ENCODE data around the gene APBA2. TPM values are rescaled to one million over a fixed set of nuclear protein-coding genes. Genes with fewer than 3 reads are reported as not detected.

APBA2 gene
- total and polyA plus RNA-seq, 2 of the 13 experiments (the other 11 are each of a cell fraction or from before 2014, with no cell fraction given) = 0.62 to 2.3 TPM

- no peaks in the 10 kb centered on the region for H3K27me3 ChIP-seq (ENCODE audit: control insufficient read depth in 1 of 2, insufficient read depth in 2 of 2, low read length in 2 of 2)
- no peaks in the 10 kb centered on the region for H3K9me3 ChIP-seq (ENCODE audit: low read length)
- BruUV-seq (replicated peaks) = no TSS peak
- H2AFZ ChIP-seq (ENCODE audit: low read length) = no peak overlapping the region
- FAIRE-seq (no peak), ATAC-seq (no peak), DNase-seq (ENCODE audit: low spot score) (no peak)
- TF ChIP-seq KAT2B (IDR thresholded peaks at IDR 0.05; ENCODE audit: borderline replicate concordance, low read depth, low read length) (no peak), ZNF576 (CRISPR knock-in tag; IDR thresholded peaks at IDR 0.05) (no peak), ZNF207 (IDR thresholded peaks at IDR 0.05; ENCODE audit: borderline replicate concordance) (no peak)
- H3K4me3 ChIP-seq (replicated peaks in 1 of 3; ENCODE audit: insufficient read depth in 1 of 3, low read depth in 2 of 3, low read length in 3 of 3) = no peak overlapping the region
- ChIA-PET POLR2A (no interaction called here), CTCF (ENCODE audit: low intra/inter-chr PET ratio, low total read pairs) (no interaction called here)
- no peaks in the 10 kb centered on the region for H3K79me2 ChIP-seq (ENCODE audit: insufficient read depth, low read length)
- H3K36me3 ChIP-seq (replicated peaks in 1 of 2; ENCODE audit: control insufficient read depth in 1 of 2, insufficient read depth in 2 of 2, low read length in 2 of 2) = no peaks in the 10 kb centered on the region
- H3K9ac ChIP-seq (ENCODE audit: insufficient read depth, low read depth, low read length) = no peak overlapping the region
- 54% methylated on average over 7 of the region's 8 CpGs for WGBS (ENCODE audit: low lambda C conversion rate)
- intact Hi-C loops (cut with micrococcal nuclease; ENCODE audit: unreplicated experiment) = no loop called here
- no peaks in the 10 kb centered on the region for H4K20me1 ChIP-seq (ENCODE audit: insufficient read depth, low read length)
- no peaks in the 10 kb centered on the region for H3K4me1 ChIP-seq (ENCODE audit: insufficient read depth, low read length)
- H3K27ac ChIP-seq (ENCODE audit: extremely low read length, insufficient read depth, low read length) = no peak overlapping the region
- in situ Hi-C loops (cut with HindIII; ENCODE audit: extremely low pct_ligation_motif_present, low pct_unique_long_range_greater_than_20kb) = no loop called here
- H3K4me2 ChIP-seq (ENCODE audit: low read depth, low read length) = no peak overlapping the region
These were observed 17.8 kb downstream of the APBA2 start for GRCh38 chr15:28903555-28903954.

- ATAC-seq (no peak), FAIRE-seq (no peak), DNase-seq (ENCODE audit: low spot score) (no peak)
- H3K9ac ChIP-seq (ENCODE audit: insufficient read depth, low read depth, low read length) = no peak overlapping the region
- intact Hi-C loops (cut with micrococcal nuclease; ENCODE audit: unreplicated experiment) (no loop called here), in situ Hi-C loops (cut with HindIII; ENCODE audit: extremely low pct_ligation_motif_present, low pct_unique_long_range_greater_than_20kb) (no loop called here)
- no peaks in the 10 kb centered on the region for H3K36me3 ChIP-seq (replicated peaks in 1 of 2; ENCODE audit: control insufficient read depth in 1 of 2, insufficient read depth in 2 of 2, low read length in 2 of 2)
- no peaks in the 10 kb centered on the region for H3K79me2 ChIP-seq (ENCODE audit: insufficient read depth, low read length)
- POLR2A ChIA-PET = no interaction called here
- TF ChIP-seq TFAP4 (IDR thresholded peaks at IDR 0.05; ENCODE audit: borderline replicate concordance, low read depth) = no peak
- no peak for TF ChIP-seq ZNF143 (CRISPR knock-in tag; IDR thresholded peaks at IDR 0.05)
- TF ChIP-seq PHB2 (IDR thresholded peaks at IDR 0.05; ENCODE audit: partially characterized antibody) = no peak
- no peak for TF ChIP-seq MED8 (CRISPR knock-in tag; IDR thresholded peaks at IDR 0.05; ENCODE audit: insufficient replicate concordance)
- TF ChIP-seq ZNF598 (CRISPR knock-in tag; IDR thresholded peaks at IDR 0.05; ENCODE audit: borderline replicate concordance) = no peak
- no peak for TF ChIP-seq PBX3 (CRISPR knock-in tag; IDR thresholded peaks at IDR 0.05; ENCODE audit: borderline replicate concordance)
- TF ChIP-seq ZNF441 (CRISPR knock-in tag; IDR thresholded peaks at IDR 0.05; ENCODE audit: borderline replicate concordance) = no peak
- no peak for TF ChIP-seq TOE1 (CRISPR knock-in tag; IDR thresholded peaks at IDR 0.05)
- no peak for TF ChIP-seq ZZZ3 (CRISPR knock-in tag; IDR thresholded peaks at IDR 0.05; ENCODE audit: borderline replicate concordance)
- TF ChIP-seq ZNF292 (CRISPR knock-in tag; IDR thresholded peaks at IDR 0.05; ENCODE audit: borderline replicate concordance, low read depth) = no peak
- TF ChIP-seq MIXL1 (CRISPR knock-in tag; IDR thresholded peaks at IDR 0.05) = no peak
- no peak for TF ChIP-seq TCF7L2 (IDR thresholded peaks at IDR 0.05; ENCODE audit: low read depth, low read length)
- no peak for TF ChIP-seq CHCHD3 (CRISPR knock-in tag; IDR thresholded peaks at IDR 0.05)
- TF ChIP-seq, protein P1, sequence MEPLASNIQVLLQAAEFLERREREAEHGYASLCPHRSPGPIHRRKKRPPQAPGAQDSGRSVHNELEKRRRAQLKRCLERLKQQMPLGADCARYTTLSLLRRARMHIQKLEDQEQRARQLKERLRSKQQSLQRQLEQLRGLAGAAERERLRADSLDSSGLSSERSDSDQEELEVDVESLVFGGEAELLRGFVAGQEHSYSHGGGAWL (CRISPR knock-in tag; IDR thresholded peaks at IDR 0.05) = no peak
- WGBS (ENCODE audit: low lambda C conversion rate) = 48% methylated on average over 9 of the region's 9 CpGs
- no peaks in the 10 kb centered on the region for H4K20me1 ChIP-seq (ENCODE audit: insufficient read depth, low read length)
- no peak overlapping the region for H2AFZ ChIP-seq (ENCODE audit: low read length)
- H3K27ac ChIP-seq (ENCODE audit: extremely low read length, insufficient read depth, low read length) = no peak overlapping the region
- H3K27me3 ChIP-seq (ENCODE audit: control insufficient read depth in 1 of 2, insufficient read depth in 2 of 2, low read length in 2 of 2) = no peaks in the 10 kb centered on the region
- H3K4me2 ChIP-seq (ENCODE audit: low read depth, low read length) = no peak overlapping the region
- CTCF ChIA-PET (ENCODE audit: low intra/inter-chr PET ratio, low total read pairs) = no interaction called here
- no TSS peak for BruUV-seq (replicated peaks)
- no peak overlapping the region for H3K4me3 ChIP-seq (replicated peaks in 1 of 3; ENCODE audit: insufficient read depth in 1 of 3, low read depth in 2 of 3, low read length in 3 of 3)
- no peaks in the 10 kb centered on the region for H3K9me3 ChIP-seq (ENCODE audit: low read length)
- no peaks in the 10 kb centered on the region for H3K4me1 ChIP-seq (ENCODE audit: insufficient read depth, low read length)
These were observed 18.2 kb downstream of the APBA2 start for GRCh38 chr15:28904003-28904402.

All from HepG2 (cell line).